ENCODE measurements around the gene ARHGAP44.

DNA sequence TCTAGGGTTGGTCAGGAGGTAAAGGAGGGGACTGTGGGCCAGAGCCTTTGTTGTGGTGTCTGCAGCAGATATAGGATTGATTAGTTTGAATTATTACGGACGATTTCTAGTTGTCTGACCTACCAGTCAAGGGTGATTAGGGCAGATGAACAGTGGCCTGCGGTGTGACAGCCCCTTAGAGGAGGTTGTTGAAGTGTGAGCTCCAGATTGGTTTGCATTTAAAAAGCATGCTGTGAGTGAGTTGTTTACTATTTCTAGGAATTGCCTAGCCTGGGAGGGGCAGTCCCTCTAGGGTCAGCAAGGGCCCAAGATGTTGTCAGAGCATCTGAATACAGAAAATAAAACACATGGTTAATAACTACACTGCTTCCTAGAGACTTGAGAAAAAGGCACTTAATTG is 108.8 kb downstream of the ARHGAP44 start:
- TF ChIP-seq, protein P1, sequence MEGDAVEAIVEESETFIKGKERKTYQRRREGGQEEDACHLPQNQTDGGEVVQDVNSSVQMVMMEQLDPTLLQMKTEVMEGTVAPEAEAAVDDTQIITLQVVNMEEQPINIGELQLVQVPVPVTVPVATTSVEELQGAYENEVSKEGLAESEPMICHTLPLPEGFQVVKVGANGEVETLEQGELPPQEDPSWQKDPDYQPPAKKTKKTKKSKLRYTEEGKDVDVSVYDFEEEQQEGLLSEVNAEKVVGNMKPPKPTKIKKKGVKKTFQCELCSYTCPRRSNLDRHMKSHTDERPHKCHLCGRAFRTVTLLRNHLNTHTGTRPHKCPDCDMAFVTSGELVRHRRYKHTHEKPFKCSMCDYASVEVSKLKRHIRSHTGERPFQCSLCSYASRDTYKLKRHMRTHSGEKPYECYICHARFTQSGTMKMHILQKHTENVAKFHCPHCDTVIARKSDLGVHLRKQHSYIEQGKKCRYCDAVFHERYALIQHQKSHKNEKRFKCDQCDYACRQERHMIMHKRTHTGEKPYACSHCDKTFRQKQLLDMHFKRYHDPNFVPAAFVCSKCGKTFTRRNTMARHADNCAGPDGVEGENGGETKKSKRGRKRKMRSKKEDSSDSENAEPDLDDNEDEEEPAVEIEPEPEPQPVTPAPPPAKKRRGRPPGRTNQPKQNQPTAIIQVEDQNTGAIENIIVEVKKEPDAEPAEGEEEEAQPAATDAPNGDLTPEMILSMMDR (IDR thresholded peaks at IDR 0.05; ENCODE audit: borderline replicate concordance, extremely low read depth, low read length, poor library complexity, severe bottlenecking) = no peak
- no peak for TF ChIP-seq EZH2 (IDR thresholded peaks at IDR 0.05; ENCODE audit: borderline replicate concordance, low read depth, low read length, severe bottlenecking)
